CD4-positive, alpha-beta T cell treated with Interleukin-4 for 4 hours (primary cell): ENCODE data around the gene OR10A4.
"Not testable (repeated sequence)": the region's sequence is repeated elsewhere in the genome, so short reads cannot be mapped to it uniquely, and the experiment has no call there.

Source experiments
- DNase-seq: peaks from one replicate; pipeline ENCODE4 v3.0.0-alpha.2; 2020

Gene OR10A4

DNA sequence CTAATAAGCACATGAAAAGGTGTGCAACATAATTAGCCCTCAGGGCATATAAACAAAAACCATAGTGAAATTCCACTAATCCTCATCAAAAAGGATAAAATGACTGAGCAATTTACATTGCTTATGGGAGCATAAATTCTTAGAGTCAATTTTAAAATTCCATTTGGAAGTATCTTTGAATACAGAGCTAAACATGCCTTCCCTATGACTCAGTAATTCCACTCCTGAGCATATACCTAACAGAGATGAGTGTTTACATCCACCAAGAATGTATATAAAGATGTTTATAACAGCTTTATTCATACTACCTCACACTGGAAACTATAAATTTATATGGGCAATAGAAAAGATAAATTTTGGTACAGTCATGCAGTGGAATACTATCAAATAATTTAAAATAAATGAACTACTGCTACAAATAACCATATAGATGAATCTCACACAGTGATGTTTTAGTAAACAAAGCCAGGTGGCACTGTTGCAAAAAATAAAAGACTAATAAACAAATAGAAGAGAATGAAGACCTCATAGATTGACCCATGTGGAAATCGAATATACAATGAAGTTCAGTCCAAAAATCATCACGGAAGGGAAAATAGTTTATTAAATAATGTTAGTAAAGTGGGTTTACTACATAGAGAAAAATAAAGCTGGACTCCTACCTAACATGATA, 24.0 kb downstream of the OR10A4 start:
- DNase-seq, result no peak

DNA sequence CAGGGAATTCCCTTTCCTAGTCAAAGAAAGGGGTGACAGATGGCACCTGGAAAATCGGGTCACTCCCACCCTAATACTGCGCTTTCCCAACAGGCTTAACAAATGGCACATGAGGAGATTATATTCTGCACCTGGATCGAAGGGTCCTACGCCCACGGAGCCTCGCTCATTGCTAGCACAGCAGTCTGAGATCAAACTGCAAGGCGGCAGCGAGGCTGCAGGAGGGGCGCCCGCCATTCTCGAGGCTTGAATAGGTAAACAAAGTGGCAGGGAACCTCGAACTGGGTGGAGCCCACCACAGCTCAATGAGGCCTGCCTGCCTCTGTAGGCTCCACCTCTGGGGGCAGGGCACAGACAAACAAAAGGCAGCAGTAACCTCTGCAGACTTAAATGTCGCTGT, 28.4 kb downstream of the OR10A4 start:
- not testable (repeated sequence) for DNase-seq

DNA sequence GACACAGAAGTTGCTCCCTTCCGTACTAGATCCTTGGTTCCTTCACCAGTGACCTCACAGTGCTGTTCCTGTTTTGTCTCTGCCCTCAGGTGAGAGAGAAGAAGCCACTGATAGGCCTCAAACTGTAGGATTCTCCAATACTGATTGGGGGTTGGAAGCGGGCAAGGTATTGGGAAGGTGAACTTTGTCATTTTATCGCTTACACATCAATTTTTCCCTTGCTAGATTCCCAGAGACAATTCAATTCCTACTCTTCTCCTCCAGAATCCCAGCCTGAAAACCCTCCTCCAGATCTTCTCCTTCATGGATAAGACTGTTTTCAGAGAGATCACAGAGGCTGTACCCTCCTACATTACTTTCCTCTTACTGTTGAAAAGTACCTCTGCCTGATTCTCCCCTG, 35.0 kb downstream of the OR10A4 start:
- no peak for DNase-seq

DNA sequence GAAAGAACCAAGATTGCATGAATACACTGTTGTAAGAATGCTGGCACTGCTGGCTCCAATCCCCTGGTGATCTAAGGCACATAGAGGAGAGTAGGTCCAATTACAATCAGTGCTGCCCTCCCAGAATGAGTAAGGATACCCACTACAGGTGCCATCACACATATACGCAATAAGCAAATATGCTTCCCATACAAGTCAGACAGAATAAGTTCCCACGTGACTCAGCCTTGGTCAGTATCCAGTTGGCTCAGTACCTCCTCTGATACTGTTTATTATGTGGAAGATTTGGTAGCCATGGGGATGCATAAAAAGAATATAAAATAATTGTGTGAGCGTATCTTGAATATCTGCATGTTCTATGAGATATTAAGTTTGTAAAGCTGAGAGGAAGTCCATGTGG, 35.5 kb downstream of the OR10A4 start:
- no peak for DNase-seq

DNA sequence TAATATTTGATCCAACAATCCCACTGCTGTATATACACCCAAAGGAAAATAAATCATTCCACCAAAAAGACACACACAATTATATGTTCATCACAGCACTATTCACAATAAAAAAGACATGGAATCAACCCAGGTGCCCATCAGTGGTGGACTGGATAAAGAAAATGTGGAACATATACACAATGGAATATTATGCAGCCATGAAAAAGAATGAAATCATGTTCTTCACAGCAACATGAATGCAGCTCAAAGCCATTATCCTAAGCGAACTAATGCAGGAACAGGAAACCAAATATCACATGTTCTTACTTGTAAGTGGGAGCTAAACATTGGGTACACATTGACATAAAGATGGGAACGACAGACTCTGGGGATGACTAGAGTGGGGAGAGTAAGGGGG, 43.3 kb downstream of the OR10A4 start:
- DNase-seq, result no peak

DNA sequence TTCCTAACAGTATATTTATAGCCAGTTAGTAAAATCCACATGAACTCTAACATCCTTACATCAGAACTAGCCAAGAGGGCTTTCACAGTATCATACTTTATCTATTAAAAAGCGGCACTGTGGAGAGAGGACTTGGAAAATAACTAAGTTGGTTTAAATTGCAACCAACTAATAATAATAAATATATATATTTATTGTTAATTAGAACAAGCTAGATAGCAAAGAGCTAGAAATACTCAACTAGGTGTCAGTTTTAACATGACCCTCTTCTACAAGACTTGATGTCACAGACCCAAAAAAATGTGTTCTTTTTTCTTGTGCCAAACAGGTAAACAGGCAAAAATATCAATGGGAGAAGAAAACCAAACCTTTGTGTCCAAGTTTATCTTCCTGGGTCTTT, 44.3 kb downstream of the OR10A4 start, which contains the start of gene OR2D3:
Gene OR2D3, plus strand, starts transcription at position 301 of the 400 bp plus-strand sequence. Its CDS starts 0 bp downstream, at position 301.
- no peak for DNase-seq

DNA sequence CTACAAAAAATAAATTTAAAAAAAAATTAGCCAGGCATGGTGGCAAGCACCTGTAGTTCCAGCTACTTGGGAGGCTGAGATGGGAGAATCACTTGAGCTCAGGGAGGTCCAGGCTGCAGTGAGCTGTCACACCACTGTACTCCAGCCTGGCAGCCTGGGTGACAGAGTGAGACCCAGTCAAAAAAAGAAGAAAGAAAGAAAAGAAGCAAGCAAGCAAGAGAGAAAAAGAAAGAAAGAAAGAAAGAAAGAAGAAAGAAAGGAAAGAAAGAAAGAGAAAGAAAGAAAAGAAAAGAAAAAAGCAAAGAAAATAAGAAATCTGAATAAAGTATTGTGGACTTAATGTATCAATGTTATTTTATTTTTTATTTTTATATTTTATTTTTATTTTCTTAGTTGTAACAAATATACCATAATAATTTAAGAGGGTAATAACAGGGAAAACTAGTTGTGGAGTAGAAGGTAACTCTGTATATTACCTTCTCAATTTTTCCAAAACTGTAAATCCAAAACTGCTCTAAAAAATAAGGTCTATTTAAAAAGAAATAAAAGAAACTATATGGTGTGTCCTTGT, 48.7 kb downstream of the OR10A4 start:
- no peak for DNase-seq

DNA sequence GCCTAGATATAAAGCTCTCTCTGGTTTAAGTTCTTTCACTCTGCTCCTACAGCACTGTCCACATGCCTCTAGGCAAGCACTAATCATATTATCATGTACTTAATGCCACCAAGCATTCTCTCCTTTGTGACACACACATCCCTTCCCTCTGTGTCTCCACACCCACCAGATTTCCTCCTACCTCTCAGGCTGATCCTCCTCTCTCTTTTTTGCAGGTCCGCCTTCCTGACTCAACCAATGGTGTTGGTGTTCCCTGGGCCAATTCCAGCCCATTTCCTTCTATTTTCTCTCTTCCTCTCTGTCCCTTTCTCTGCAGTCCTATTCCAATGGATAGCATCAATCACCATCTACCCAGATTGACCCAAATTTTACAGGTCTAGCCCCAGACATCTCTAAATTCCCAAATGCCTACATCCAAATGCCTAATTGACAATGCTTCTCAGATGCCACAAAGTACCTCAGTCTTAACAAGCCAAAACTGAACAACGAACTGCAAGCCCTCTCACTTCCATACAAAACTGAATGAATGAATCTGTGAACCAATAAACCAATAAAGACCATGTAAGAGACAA, 49.3 kb downstream of the OR10A4 start:
- no peak for DNase-seq

DNA sequence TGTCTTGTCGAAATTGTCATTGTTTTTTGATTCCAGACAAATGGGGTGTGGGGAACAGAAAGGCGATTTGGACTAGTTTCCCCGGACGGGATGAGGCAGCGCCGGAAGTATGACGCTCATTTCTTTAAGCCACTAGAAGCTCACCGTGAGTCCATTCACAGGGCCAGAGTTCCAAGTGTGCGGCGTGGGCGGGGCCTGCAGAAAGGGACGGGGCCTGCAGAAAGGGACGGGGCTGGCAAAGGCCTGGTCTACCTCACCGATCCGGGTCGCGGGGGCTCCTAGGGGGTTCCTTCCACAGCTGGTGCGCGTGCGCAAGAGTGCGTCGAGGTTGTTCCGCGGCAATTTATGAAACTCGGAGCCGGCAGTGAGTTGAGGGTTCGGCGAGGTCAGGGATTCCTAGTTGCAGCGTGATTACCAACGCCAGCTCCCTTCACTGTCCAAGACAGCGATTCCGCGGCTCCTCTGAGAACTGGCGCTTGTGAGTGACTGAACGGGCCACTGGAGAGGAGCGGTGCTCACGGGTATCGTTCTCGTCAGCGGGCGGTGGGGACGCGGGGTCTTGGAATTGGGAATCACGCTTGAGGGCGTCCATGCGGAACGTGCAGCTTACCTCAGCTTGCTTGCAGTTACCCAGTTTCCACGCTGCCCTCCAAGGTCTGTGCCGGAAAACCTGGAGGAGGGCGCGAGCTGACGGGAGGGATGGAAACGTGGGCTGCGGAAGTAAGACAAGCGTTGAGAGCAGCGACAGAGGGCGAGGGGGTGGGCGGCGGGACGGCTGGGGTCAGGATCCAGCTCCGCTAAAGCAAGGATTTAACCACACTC, 50.0 kb downstream of the OR10A4 start, which contains the start of gene ZNF215:
Gene ZNF215, plus strand, starts transcription at position 219 of the 822 bp plus-strand sequence. CDS start 5,847 bp downstream, outside the sequence.
- no peak for DNase-seq

DNA sequence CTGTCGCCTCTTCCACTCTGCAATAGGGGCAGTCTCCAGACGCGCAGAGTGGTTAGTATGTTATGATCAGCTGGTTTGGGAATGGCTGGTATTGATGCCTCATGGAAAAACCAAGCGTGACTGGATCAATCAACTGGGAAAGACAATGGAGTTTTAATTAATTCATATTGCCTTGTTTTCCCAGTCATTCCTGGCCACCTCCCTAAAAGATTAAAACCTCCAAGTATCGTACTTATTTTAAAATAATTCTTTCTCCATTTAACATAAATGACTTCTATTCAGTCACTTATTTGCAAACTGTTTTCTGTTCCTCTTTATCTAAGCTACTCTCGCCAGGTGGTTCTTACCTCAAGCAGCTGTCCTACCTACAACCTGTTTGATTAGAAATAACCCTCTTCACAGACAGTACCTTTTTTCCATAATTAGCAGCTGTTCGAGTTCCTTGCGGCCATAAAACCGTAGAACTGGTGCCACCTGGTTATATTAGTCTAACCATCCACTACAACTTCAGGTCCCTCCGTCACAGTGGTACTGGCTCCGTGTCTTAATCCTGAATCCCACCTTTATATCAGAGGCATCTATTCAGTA, 50.7 kb downstream of the OR10A4 start:
- no peak for DNase-seq
